GM12892 (cell line): Measurements from ENCODE around the gene TPPP3.

Experiments
- DNase-seq: peaks from one replicate; pipeline ENCODE4 v3.0.0; 2011; ENCODE audit not compliant: insufficient read length
- FAIRE-seq: peaks from 2 replicates; lab custom pipeline; 2011; peaks lifted over from hg19 to GRCh38; lab: Jason Lieb, UNC
- POLR2A ChIP-seq: IDR thresholded peaks from 2 replicates; pipeline ENCODE4 v1.6.1; 2011; ENCODE audit warnings: low read depth, low read length, control low read depth
- POLR2AphosphoS5 ChIP-seq: IDR thresholded peaks from 2 replicates; pipeline ENCODE4 v1.6.1; 2011; ENCODE audit warnings: low read depth, low read length, control low read depth
- TAF1 ChIP-seq: IDR thresholded peaks from 2 replicates; pipeline ENCODE4 v1.6.1; 2011; ENCODE audit warnings: low read depth, mild to moderate bottlenecking, control low read depth, low read length, borderline replicate concordance

The TPPP3 gene

DNA sequence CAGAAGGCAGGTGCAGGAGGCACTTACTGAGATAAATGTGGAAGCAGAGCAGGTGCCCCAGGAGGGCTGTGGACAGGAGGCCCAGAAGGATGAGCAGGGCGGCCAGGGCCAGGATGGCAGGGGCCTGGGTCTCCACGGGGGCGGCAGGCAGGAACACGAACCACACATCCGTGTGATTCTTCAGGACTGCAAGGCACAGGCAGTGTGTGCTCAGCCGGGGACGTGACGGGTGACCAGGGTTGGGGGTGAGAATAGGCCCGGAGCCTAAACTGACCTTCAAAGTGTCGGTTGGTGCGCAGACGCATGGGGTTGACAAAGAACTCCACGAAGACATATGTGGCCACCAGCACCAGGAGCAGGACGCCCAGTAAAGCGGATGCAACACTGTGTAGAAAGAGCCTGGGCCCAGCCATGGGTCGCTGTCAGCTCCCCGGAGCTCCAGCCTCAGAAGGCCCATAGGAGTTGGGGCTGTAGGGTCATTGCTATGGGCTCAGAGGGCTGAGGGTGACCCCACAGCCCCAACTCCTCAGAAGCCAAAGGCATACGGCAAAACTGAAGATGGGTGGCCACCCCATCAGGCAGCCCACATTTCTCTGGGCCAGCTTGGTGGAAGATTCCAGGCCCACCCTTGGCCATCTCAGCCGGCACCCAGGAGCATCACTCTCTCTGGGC lies 5.4 kb upstream of the TPPP3 start:
- DNase-seq, result no peak
- TF ChIP-seq TAF1, result no peak
- TF ChIP-seq POLR2AphosphoS5, result no peak
- no peak for TF ChIP-seq POLR2A
- FAIRE-seq, result no peak

DNA sequence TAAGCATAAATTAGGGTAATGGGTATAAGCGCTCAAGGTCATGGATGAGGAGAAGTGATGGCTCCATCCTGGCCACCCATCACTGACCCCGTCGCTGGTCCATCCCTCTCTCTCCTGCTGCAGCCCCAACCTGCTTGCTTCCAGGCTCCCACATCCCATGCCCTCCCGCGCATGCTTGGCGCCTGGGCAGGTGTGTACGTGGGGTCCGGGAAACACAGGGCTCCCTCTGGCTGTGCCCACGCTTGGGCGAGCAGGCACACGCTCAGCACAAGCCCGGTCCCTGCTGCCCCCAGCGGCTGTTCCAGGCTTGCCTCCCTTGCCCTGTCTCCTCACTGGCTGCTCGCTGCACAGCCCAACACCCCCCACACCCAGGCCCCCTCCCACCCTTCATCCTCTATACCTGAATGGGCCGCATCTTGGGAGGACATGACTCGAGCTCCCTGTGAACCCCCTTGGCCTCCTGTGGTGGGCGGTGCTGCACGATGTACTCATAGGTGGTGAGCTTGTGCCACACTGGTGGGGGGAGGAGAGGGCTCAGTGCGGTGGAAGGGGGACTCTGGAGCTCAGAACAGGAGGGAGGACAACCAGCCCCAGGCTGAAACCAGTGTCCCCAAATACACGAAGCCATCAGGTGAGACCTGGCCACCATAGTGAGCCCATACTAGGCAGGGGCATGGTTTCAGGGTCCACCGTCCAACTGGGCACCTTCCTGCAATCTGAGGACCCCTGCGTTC lies 4.7 kb upstream of the TPPP3 start:
- no peak for TF ChIP-seq TAF1
- TF ChIP-seq POLR2A, result no peak
- no peak for TF ChIP-seq POLR2AphosphoS5
- DNase-seq (no peak), FAIRE-seq (no peak)

DNA sequence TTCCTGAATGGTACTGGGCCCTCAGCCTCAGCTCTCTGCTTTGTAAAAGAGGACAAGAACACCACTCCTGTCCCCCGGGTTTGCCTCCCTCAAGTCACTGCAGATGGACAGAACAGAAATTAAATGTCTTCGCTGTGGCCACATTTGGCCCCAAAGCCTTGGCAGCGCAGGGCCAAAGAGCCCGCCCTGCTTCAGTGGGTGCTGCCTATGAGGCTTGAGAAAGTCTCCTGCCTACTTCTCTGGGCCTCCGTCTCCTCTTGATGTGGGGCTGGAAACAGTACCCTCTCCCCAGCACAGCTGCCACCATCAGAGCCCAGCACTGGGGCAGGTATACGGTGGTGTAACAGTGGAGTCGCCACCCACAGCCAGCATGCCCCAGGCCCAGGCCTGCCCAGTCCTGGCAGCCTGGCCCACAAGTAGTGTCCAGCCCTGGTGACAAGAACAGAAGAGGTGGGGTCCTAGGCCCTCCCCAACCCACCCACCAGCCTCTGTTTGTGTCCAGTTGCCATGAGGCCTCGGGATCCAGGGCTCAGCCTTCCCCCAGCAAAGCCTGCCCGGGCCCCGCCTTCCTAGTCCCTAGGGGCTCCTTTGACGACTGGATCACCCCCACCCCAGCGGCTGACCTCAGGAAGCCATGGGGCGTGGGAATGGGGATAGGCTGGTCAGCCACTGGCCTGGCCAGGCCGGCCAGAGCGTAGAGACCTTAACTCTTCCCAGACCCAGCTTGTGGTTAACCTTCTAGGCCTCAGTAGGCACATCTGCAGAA lies 3.9 kb upstream of the TPPP3 start:
- no peak for FAIRE-seq
- no peak for TF ChIP-seq TAF1
- no peak for TF ChIP-seq POLR2A
- no peak for TF ChIP-seq POLR2AphosphoS5

DNA sequence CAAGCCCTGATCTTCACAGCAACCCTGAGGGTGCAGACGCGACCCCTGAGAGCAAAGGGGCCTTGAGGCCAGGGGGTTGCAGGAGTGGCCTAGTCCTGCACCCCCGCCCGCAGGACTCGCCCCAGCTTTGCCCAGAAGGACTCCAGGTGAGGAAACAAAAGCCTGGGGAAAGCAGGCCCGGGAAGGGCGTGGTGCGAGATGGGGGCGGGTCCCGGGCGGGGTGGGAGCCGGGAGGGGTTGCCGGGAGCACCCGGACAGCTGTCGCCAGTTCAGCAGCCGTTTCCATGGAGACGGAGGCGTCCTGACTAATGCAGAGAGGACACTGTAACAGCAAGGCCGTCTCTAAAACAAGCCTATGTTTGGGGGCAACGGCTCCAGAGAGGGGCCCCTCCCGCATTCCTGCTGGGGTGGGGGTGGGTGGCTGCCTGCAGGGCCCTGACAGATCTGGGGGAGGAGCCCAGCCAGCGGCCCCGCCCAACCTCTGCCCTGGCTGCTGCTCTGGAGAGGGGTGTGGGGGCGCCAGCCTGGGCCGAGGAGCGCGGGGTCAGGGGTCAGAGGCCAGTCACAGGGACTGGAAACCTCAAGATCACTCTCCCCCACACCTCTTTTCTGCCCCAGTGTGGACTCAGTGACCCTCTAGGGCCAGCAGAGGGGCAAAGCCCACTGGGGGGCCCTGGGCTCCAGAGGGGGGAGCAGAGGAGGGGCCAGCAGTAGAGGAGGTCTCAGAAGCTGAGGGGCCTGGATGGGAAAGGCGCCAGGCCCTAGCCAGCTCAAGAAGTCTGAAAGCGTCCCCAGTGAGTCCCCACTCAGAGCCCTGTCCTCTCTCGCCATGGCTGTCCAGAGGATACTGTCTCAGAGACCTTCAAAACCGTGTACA lies 3.1 kb upstream of the TPPP3 start:
- no peak for FAIRE-seq
- DNase-seq, result no peak
- TF ChIP-seq TAF1 (no peak), POLR2A (no peak)

More for the DNA sequence above, 3.9 kb upstream of the TPPP3 start:
- DNase-seq, result no peak

DNA sequence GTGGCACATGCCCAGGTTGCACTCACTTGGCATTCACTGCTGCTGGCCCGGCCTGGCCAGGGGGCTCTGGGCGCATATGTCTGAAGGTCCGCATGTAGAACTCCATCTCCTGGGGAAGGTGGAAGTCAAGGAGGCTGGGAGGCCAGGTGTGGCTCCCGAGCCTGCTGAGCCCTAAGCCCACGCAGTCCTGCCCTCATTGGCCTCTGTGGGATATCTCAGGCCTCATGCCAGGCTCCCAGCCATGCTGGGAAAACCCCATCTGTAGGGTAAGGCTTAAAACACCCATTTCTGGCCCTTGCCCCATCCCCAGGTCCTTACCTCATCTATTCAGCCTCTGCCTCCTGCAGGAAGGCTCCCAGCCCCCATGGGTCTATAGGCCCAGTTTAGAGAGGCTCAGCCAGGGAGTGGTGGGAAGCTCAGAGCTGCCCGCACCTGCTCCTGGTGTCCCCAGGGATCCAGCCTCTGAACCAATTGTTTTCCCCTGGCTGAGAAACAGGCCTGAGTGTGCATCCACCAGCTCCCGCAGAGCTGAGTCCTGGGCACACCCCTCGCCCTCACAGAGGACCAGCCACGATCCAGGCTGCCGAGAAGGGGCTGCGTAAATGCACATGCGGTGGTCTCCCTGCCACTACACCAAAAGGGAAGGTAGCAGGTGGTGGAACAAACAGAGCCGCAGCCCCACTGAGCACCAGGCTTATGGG lies 2.3 kb upstream of the TPPP3 start:
- DNase-seq (no peak), FAIRE-seq (no peak)
- TF ChIP-seq TAF1 (no peak), POLR2AphosphoS5 (no peak), POLR2A (no peak)

DNA sequence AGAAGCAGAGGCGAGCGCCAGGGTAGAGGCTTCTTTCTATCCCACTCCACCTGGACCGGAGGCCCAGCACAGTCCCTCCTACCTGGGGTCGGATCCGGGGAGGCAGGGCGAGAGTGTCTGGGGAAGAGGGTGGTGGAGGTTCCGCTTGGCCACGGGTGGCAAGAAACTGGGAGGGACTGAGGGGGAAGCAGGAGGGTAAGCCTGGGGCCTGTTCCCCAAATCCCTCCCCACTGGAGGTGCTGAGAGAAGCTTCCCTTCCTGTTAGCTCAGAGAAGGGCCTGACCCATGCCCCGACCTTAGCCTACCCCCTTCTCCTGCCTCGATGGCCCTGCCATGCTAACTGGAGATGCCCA lies 1.8 kb upstream of the TPPP3 start:
- DNase-seq (no peak), FAIRE-seq (no peak)
- TF ChIP-seq TAF1 (no peak), POLR2AphosphoS5 (no peak), POLR2A (no peak)

DNA sequence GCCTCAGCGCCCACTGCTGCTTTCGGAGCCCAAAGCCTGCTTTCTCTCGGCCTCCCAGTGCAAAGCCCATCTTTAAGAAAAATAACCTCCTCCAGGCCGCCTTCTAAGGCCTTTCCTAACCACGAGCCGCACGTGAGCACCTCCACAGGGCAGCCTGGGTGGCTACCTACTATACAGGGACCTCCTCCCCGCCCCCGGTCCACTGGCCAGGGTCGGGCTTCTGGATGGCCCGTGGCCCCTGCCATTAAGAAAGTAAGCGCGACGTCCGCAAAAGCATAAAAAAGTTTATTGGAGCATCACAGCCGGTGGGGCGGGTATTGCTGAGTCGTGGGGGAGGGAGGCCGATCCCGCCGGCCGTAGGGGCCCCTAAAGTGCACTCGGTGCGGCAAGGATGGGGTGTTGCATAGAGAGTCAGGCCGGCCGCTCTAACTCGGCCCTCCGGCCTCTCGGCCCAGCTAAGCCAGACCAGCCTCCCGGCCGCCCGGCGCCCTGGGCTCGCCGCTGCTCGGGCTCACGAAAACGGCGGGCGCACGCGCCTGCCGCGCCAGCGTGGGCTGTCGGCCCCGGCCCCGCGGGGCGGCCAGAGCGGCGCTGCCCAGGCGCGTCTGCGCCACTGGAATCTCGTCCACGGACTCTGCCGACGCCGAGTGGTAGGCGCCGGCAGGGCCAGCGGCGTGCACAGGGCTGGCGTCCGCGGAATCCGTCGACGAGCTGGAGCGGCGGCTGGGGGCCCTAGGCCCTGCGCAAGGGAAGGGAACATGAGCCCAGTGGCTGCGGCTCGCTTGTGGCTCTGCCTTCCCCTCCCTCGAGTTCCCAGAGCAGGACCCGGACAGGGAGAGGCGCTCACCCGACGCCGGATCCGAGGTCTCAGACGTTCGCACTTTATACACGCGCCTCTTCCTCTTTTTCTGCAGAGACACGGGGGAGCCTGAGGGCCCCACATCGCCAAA lies 1.1 kb upstream of the TPPP3 start:
- TF ChIP-seq POLR2AphosphoS5 (no peak), POLR2A (no peak)
- no peak for DNase-seq
- no peak for FAIRE-seq

DNA sequence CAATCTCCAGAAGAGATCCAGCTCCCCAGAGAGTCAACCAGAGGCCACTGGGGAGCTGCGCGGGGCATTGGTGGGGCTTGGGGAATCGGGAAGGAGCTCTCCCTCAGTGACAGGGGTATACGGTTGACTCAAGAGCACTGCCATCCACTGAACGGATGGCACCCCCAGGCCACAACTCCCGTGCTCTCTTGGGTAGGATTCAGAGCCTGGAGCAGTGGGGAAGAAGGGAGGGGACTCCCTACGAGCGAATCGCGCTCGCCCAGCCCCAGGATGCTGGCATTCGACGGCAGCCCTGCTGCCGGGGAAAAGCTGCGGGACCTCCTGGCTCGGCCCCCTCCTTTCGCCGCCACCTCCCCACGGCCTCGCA lies 473 bp upstream of the TPPP3 start:
- no peak for FAIRE-seq
- TF ChIP-seq POLR2AphosphoS5, result no peak
- no peak for DNase-seq

DNA sequence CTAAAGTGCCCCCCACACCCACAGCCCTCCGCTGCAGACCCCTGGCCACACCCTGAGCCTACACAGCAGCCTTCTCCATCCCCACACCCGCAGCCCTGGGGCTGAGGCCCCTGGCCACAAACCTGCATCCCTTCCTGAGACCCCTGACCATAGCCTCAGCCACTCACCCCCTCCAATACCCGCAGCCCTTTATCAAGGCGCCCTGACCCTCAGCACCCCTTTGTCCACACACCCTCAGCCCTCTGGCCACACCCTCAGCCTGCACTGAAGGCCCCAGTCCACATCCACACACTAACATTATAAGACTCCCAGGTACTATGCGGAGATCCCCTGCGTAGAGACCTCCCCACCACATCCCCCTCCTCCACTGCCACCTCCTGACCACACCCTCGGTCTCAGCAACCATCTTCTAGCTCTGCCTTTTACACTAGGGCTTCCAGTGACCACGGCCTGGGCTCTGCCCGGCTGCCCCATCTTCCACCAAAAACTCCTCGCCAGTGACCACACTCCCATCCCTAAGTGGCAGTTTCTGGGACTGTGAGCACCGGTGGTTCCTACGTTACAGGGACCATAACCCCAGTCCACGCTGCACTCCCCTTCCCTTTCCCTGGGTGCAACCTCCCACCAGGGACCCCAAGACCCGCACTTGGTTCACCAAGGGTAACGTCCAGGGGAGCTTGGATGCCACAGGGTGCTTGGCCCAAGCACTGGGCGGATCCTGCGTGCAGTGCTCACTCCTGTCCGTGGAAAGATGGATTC lies 818 bp downstream of the TPPP3 start:
- DNase-seq (no peak), FAIRE-seq (no peak)
- TF ChIP-seq POLR2A (no peak), POLR2AphosphoS5 (no peak), TAF1 (no peak)
